H9 (cell line): Measurements from ENCODE around the gene CMAS. TPM values are rescaled to one million over a fixed set of nuclear protein-coding genes. Genes with fewer than 3 reads are reported as not detected.

Source experiments
- DNase-seq: peaks from one replicate; pipeline ENCODE4 v3.0.0-alpha.2; 2017
- H2AFZ ChIP-seq: one replicate; pipeline ENCODE4 v1.6.1; 2013; ENCODE audit warnings: mild to moderate bottlenecking, low read length, control low read depth, moderate library complexity
- H2AK5ac ChIP-seq: 2 replicates; pipeline ENCODE4 v1.6.1; 2013; ENCODE audit warnings: low read length, control low read depth, mixed read lengths; ENCODE audit not compliant: insufficient read length
- H2BK120ac ChIP-seq: one replicate; pipeline ENCODE4 v1.6.1; 2013; ENCODE audit warnings: low read depth, mild to moderate bottlenecking, low read length, control low read depth, inconsistent platforms; ENCODE audit not compliant: poor library complexity, severe bottlenecking
- H2BK12ac ChIP-seq: 2 replicates; pipeline ENCODE4 v1.6.1; 2013; ENCODE audit warnings: low read length, control low read depth, mixed read lengths, low read depth; ENCODE audit not compliant: insufficient read length
- H2BK15ac ChIP-seq: 2 replicates; pipeline ENCODE4 v1.6.1; 2013; ENCODE audit warnings: low read depth, low read length, control low read depth
- H2BK20ac ChIP-seq: one replicate; pipeline ENCODE4 v1.6.1; 2013; ENCODE audit warnings: low read depth, mild to moderate bottlenecking, low read length, control low read depth, inconsistent platforms; ENCODE audit not compliant: poor library complexity, severe bottlenecking
- H2BK5ac ChIP-seq: 2 replicates; pipeline ENCODE4 v1.6.1; 2013; ENCODE audit warnings: low read length, control low read depth, mixed read lengths; ENCODE audit not compliant: insufficient read length
- H3K14ac ChIP-seq: 2 replicates; pipeline ENCODE4 v1.6.1; 2013; ENCODE audit warnings: low read length, control low read depth; ENCODE audit not compliant: insufficient read depth
- H3K18ac ChIP-seq: 2 replicates; pipeline ENCODE4 v1.6.1; 2013; ENCODE audit warnings: low read depth, mild to moderate bottlenecking, mixed read lengths, low read length, control low read depth; ENCODE audit not compliant: insufficient read length
- H3K23ac ChIP-seq: 2 replicates; pipeline ENCODE4 v1.6.1; 2013; ENCODE audit warnings: low read length, control low read depth, mixed read lengths, low read depth; ENCODE audit not compliant: insufficient read length
- H3K23me2 ChIP-seq: 2 replicates; pipeline ENCODE4 v1.6.1; 2013; ENCODE audit warnings: low read depth, mild to moderate bottlenecking, mixed read lengths, low read length, control low read depth; ENCODE audit not compliant: insufficient read length, poor library complexity, severe bottlenecking
- H3K27ac ChIP-seq: 2 replicates; pipeline ENCODE4 v1.5.1; 2013; ENCODE audit warnings: low read length, control low read depth, mixed read lengths, low read depth; ENCODE audit not compliant: insufficient read length
- H3K27me3 ChIP-seq: 2 replicates; pipeline ENCODE4 v1.6.1; 2013; ENCODE audit warnings: low read length, control low read depth, inconsistent platforms; ENCODE audit not compliant: insufficient read depth
- H3K4ac ChIP-seq: 2 replicates; pipeline ENCODE4 v1.6.1; 2013; ENCODE audit warnings: low read depth, mild to moderate bottlenecking, control low read depth, inconsistent platforms, low read length, moderate library complexity
- H3K4me1 ChIP-seq: 2 replicates; pipeline ENCODE4 v1.6.1; 2013; ENCODE audit warnings: low read length, control low read depth, inconsistent platforms; ENCODE audit not compliant: insufficient read depth
- H3K4me2 ChIP-seq: 2 replicates; pipeline ENCODE4 v1.6.1; 2013; ENCODE audit warnings: low read length, control low read depth, mixed read lengths; ENCODE audit not compliant: insufficient read length, insufficient read depth
- H3K56ac ChIP-seq: 2 replicates; pipeline ENCODE4 v1.6.1; 2013; ENCODE audit warnings: low read depth, mild to moderate bottlenecking, mixed read lengths, low read length, control low read depth; ENCODE audit not compliant: insufficient read length
- H3K79me1 ChIP-seq: 2 replicates; pipeline ENCODE4 v1.6.1; 2013; ENCODE audit warnings: low read depth, mild to moderate bottlenecking, moderate library complexity, low read length, control low read depth, inconsistent platforms; ENCODE audit not compliant: insufficient read depth, poor library complexity, severe bottlenecking
- H3K79me2 ChIP-seq: 2 replicates; pipeline ENCODE4 v1.6.1; 2013; ENCODE audit warnings: low read length, control low read depth, inconsistent platforms; ENCODE audit not compliant: insufficient read depth
- H3K9ac ChIP-seq: 2 replicates; pipeline ENCODE4 v1.6.1; 2013; ENCODE audit warnings: low read length, control low read depth, mixed read lengths; ENCODE audit not compliant: insufficient read length; ENCODE audit errors: extremely low read depth
- H3K9me3 ChIP-seq: one replicate; pipeline ENCODE4 v1.6.1; 2013; ENCODE audit warnings: low read depth, low read length, inconsistent platforms; ENCODE audit not compliant: control insufficient read depth
- H3T11ph ChIP-seq: one replicate; pipeline ENCODE4 v1.6.1; 2013; ENCODE audit warnings: mild to moderate bottlenecking, low read length, control low read depth, inconsistent platforms
- H4K20me1 ChIP-seq: one replicate; pipeline ENCODE4 v1.6.1; 2013; ENCODE audit not compliant: control insufficient read depth, insufficient read length, insufficient read depth
- H4K5ac ChIP-seq: 2 replicates; pipeline ENCODE4 v1.6.1; 2013; ENCODE audit warnings: low read depth, mild to moderate bottlenecking, mixed read lengths, low read length, control low read depth; ENCODE audit not compliant: insufficient read length
- H4K8ac ChIP-seq: replicated peaks from 2 replicates; pipeline ENCODE4 v1.6.1; 2013; ENCODE audit warnings: low read length, control low read depth, mixed read lengths, low read depth; ENCODE audit not compliant: insufficient read length
- H4K91ac ChIP-seq: 2 replicates; pipeline ENCODE4 v1.6.1; 2013; ENCODE audit warnings: low read depth, mild to moderate bottlenecking, moderate library complexity, mixed read lengths, low read length, control low read depth; ENCODE audit not compliant: insufficient read length
- H3K27ac Mint-ChIP-seq, 3 experiments: 2 replicates in 2 of 3; 3 replicates in 1 of 3; pipeline ENCODE4 v1.8.0; 2020 to 2021; ENCODE audit warnings: mixed read lengths in 3 of 3, mild to moderate bottlenecking in 1 of 3, moderate library complexity in 1 of 3
- H3K27me3 Mint-ChIP-seq: 2 replicates; pipeline ENCODE4 v1.8.0; 2021; ENCODE audit warnings: low read depth, mild to moderate bottlenecking, moderate library complexity, mixed read lengths
- H3K36me3 Mint-ChIP-seq, 3 experiments: 2 replicates in 2 of 3; 3 replicates in 1 of 3; pipeline ENCODE4 v1.8.0; 2020 to 2021; ENCODE audit warnings: low read depth in 3 of 3, mixed read lengths in 3 of 3; ENCODE audit not compliant: insufficient read depth in 1 of 3
- H3K4me1 Mint-ChIP-seq, 2 experiments: 2 replicates each; pipeline ENCODE4 v1.8.0; 2020; ENCODE audit warnings: mixed read lengths in 2 of 2
- H3K4me3 Mint-ChIP-seq, 2 experiments: 2 replicates in 1 of 2; 3 replicates in 1 of 2; pipeline ENCODE4 v1.8.0; 2020 to 2021; ENCODE audit warnings: mild to moderate bottlenecking in 2 of 2, mixed read lengths in 2 of 2, moderate library complexity in 1 of 2
- H3K9me3 Mint-ChIP-seq, 2 experiments: 2 replicates in 1 of 2; 3 replicates in 1 of 2; pipeline ENCODE4 v1.8.0; 2020; ENCODE audit warnings: mild to moderate bottlenecking in 2 of 2, mixed read lengths in 2 of 2, moderate library complexity in 1 of 2
- WGBS: extraction: QIAGEN DNeasy Blood & Tissue Kit; methylation state at CpG from one replicate; pipeline ENCODE4 v1.1.7; 2013; ENCODE audit warnings: missing lambda C conversion rate, low lambda C conversion rate, mixed read lengths; ENCODE audit not compliant: insufficient read length; ENCODE audit errors: extremely low coverage; 5-methylcytosine and 5-hydroxymethylcytosine counted together
- total RNA-seq: library from RNA; stranded (reverse); gene quantifications from 2 replicates; pipeline ENCODE4 v1.2.1, GENCODE V29; 2021
- TF ChIP-seq, protein P1 (sequence below): fragments of 200-600 bp; sonication (generic); conservative IDR thresholded peaks from 3 replicates; pipeline ENCODE4 v1.8.0; 2021; ENCODE audit warnings: antibody characterized with exemption, mild to moderate bottlenecking

Gene CMAS
- total RNA-seq, 1 experiment from 2014 or later, result 47.4 TPM

DNA sequence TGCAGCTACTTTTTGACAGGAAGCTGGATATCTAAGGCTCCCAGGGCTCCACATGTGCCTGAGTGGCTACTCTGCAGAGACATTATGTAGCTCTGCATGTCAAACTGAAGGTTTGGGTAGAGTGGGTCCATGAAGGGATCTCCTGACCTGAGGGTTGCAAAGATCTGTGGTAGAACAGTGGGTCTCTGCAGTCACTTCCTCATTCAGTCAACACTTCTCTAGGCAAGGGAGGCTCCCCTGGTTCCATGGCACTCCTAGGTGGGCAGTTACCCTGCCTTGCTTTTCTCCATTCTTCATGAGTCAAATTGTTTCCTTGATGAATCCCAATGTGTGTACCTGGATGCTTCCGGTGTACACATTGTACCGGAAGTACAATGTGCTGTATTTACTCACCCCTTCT is 57.4 kb downstream of the CMAS start:
- Histone ChIP-seq H3K27me3 (no peaks in the 10 kb centered on the region), H3K79me2 (no peaks in the 10 kb centered on the region)

More for the DNA sequence above, 57.4 kb downstream of the CMAS start:
- Histone ChIP-seq H3K23me2 (no peaks in the 10 kb centered on the region), H4K8ac (no peak overlapping the region), H2BK5ac (no peak overlapping the region), H3K79me1 (no peaks in the 10 kb centered on the region), H4K91ac (no peak overlapping the region), H3K9ac (no peak overlapping the region), H2BK120ac (no peak overlapping the region), H2BK12ac (no peak overlapping the region), H2BK15ac (no peak overlapping the region), H3K14ac (no peak overlapping the region), H3T11ph (no peak overlapping the region), H2AK5ac (no peak overlapping the region), H3K56ac (no peak overlapping the region), H4K20me1 (no peaks in the 10 kb centered on the region), H2AFZ (no peak overlapping the region), H4K5ac (no peak overlapping the region), H3K4me1 (no peaks in the 10 kb centered on the region), H3K9me3 (no peaks in the 10 kb centered on the region), H3K4ac (no peak overlapping the region), H3K18ac (no peak overlapping the region), H3K4me2 (no peak overlapping the region), H3K23ac (no peak overlapping the region), H2BK20ac (no peak overlapping the region), H3K27ac (no peak overlapping the region)
- H3K27ac Mint-ChIP-seq, result no peak overlapping the region
- WGBS, result no CpG with 5 or more reads among the region's 2 CpGs
- no peak overlapping the region for H3K4me3 Mint-ChIP-seq
- peaks cover 0 to 5% of the 10 kb centered on the region in 2 experiments; a peak in 4 of 5 replicates for H3K9me3 Mint-ChIP-seq
- no peaks in the 10 kb centered on the region; a peak in 1 of 4 replicates for H3K4me1 Mint-ChIP-seq
- no peak for DNase-seq
- no peaks in the 10 kb centered on the region; a peak in 1 of 7 replicates for H3K36me3 Mint-ChIP-seq
- peaks cover 4% of the 10 kb centered on the region for H3K27me3 Mint-ChIP-seq
- TF ChIP-seq, protein P1, sequence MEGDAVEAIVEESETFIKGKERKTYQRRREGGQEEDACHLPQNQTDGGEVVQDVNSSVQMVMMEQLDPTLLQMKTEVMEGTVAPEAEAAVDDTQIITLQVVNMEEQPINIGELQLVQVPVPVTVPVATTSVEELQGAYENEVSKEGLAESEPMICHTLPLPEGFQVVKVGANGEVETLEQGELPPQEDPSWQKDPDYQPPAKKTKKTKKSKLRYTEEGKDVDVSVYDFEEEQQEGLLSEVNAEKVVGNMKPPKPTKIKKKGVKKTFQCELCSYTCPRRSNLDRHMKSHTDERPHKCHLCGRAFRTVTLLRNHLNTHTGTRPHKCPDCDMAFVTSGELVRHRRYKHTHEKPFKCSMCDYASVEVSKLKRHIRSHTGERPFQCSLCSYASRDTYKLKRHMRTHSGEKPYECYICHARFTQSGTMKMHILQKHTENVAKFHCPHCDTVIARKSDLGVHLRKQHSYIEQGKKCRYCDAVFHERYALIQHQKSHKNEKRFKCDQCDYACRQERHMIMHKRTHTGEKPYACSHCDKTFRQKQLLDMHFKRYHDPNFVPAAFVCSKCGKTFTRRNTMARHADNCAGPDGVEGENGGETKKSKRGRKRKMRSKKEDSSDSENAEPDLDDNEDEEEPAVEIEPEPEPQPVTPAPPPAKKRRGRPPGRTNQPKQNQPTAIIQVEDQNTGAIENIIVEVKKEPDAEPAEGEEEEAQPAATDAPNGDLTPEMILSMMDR, result no peak
